Calu3 (cell line): Measurements from ENCODE around the gene CHTF8. TPM values are rescaled to one million over a fixed set of nuclear protein-coding genes. Genes with fewer than 3 reads are reported as not detected.
A peak's percentile ranks its signal among the peaks of the same experiment; 100 is the strongest.

Experiments used
- BruUV-seq: library from RNA; stranded (reverse); fragments of 400-500 nt; replicated peaks from 2 replicates; lab custom pipeline; 2021; lab: Mats Ljungman, UMichigan
- CTCF ChIA-PET: fragments of 300-600 bp; sonication (Branson Sonifier 250); formaldehyde crosslinking; loops from one replicate; lab custom pipeline; 2022; ENCODE audit warnings: antibody characterized with exemption; lab: Charles Lee
- DNase-seq: peaks from one replicate; pipeline ENCODE4 v3.0.0; 2022
- H3K27ac Mint-ChIP-seq: one replicate; pipeline ENCODE4 v1.8.0; 2022; ENCODE audit warnings: mixed read lengths; ENCODE audit not compliant: unreplicated experiment
- H3K27me3 Mint-ChIP-seq: one replicate; pipeline ENCODE4 v1.8.0; 2022; ENCODE audit warnings: mixed read lengths; ENCODE audit not compliant: unreplicated experiment
- H3K36me3 Mint-ChIP-seq: one replicate; pipeline ENCODE4 v1.8.0; 2022; ENCODE audit warnings: mild to moderate bottlenecking, moderate library complexity, mixed read lengths; ENCODE audit not compliant: insufficient read depth, unreplicated experiment
- H3K4me1 Mint-ChIP-seq: one replicate; pipeline ENCODE4 v1.8.0; 2022; ENCODE audit warnings: mild to moderate bottlenecking, low read depth, mixed read lengths; ENCODE audit not compliant: unreplicated experiment
- H3K4me3 Mint-ChIP-seq: one replicate; pipeline ENCODE4 v1.8.0; 2022; ENCODE audit warnings: mild to moderate bottlenecking, low read depth, moderate library complexity, mixed read lengths; ENCODE audit not compliant: unreplicated experiment
- H3K9me3 Mint-ChIP-seq: one replicate; pipeline ENCODE4 v1.8.0; 2022; ENCODE audit warnings: low read depth, mixed read lengths; ENCODE audit not compliant: unreplicated experiment
- intact Hi-C: fragments of 100-400 bp; cut with micrococcal nuclease; formaldehyde crosslinking; loops from one replicate; pipeline ENCODE4 v1.10.0; 2022; ENCODE audit not compliant: unreplicated experiment
- total RNA-seq: library from RNA; stranded (reverse); gene quantifications from 2 replicates; pipeline ENCODE4 v1.2.3, GENCODE V29; 2022
- TF ChIP-seq, protein P1 (sequence below): fragments of 200-600 bp; IDR thresholded peaks from one replicate; pipeline ENCODE4 v1.8.0; 2022; ENCODE audit warnings: antibody characterized with exemption; ENCODE audit not compliant: unreplicated experiment

Gene CHTF8
- total RNA-seq, 1 experiment from 2014 or later, result 146 TPM

DNA sequence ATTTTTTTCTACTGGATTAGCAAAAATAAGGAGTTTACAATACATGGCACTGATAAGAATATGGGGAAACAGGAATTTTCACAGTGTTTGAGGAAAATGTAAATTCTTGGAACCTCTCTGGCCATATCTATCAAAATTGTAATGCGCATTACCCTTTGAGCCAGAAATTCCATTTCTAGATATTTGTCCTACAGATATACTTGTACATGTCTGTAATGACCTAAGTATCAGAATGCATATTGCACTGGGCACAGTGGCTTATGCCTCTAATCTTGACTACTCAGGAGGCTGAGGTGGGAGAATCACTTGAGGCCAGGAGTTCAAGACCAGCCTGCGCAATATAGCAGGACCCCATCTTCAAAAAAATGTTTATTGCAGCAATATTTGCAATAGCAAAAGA lies 52.7 kb downstream of the CHTF8 start:
- no peaks in the 10 kb centered on the region for H3K9me3 Mint-ChIP-seq
- H3K27ac Mint-ChIP-seq, result no peak overlapping the region
- DNase-seq, result no peak
- intact Hi-C loops, result no loop called here
- H3K27me3 Mint-ChIP-seq, result no peaks in the 10 kb centered on the region
- peaks cover 5% of the 10 kb centered on the region for H3K36me3 Mint-ChIP-seq
- BruUV-seq, result no TSS peak
- H3K4me3 Mint-ChIP-seq, result no peak overlapping the region
- peaks cover 9% of the 10 kb centered on the region for H3K4me1 Mint-ChIP-seq
- CTCF ChIA-PET, result no interaction called here
- TF ChIP-seq, protein P1, sequence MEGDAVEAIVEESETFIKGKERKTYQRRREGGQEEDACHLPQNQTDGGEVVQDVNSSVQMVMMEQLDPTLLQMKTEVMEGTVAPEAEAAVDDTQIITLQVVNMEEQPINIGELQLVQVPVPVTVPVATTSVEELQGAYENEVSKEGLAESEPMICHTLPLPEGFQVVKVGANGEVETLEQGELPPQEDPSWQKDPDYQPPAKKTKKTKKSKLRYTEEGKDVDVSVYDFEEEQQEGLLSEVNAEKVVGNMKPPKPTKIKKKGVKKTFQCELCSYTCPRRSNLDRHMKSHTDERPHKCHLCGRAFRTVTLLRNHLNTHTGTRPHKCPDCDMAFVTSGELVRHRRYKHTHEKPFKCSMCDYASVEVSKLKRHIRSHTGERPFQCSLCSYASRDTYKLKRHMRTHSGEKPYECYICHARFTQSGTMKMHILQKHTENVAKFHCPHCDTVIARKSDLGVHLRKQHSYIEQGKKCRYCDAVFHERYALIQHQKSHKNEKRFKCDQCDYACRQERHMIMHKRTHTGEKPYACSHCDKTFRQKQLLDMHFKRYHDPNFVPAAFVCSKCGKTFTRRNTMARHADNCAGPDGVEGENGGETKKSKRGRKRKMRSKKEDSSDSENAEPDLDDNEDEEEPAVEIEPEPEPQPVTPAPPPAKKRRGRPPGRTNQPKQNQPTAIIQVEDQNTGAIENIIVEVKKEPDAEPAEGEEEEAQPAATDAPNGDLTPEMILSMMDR, result no peak

DNA sequence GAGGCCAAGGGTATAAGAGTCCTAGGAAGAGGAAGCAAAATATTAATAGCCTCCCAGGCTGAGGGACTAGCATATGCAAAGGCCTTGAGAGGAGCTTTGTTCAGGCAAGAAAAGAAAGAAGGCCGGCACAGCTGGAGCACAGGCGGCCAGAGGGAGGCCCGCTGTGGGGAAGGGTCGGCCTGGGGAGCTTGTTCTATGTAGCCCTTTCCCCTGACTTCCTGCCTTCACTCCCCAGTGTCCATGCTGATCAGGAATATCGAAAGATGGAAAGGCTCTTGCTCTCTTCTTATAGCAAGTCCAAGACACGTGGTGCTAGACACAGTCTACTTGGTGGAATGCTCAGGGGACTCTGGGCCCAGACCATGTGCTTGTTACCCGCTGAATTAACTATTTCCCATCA lies 54.3 kb downstream of the CHTF8 start:
- Mint-ChIP-seq H3K36me3 (peaks cover 12% of the 10 kb centered on the region), H3K27me3 (no peaks in the 10 kb centered on the region), H3K4me1 (peaks cover 24% of the 10 kb centered on the region), H3K27ac (no peak overlapping the region), H3K9me3 (no peaks in the 10 kb centered on the region), H3K4me3 (no peak overlapping the region)
- intact Hi-C loops, result no loop called here
- TF ChIP-seq, protein P1, result no peak
- no peak for DNase-seq
- CTCF ChIA-PET, result no interaction called here
- BruUV-seq, result no TSS peak

DNA sequence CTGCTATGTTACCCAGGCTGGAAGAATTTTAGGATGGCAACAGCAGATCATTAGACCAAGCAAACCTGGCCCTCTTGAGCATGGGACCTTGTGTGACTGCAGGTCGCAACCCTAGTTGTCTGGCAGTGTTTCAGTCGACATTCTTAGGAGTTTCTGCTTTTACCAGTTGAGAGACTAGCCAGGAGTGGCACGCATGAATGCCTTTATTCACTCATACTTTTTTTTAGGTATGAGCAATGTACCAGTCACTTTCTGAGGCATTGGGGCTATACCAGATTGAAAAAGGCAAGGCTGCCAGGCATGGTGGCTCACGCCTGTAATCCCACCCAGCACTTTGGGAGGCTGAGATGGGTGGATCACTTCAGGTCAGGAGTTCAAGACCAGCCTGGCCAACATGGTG lies 55.1 kb downstream of the CHTF8 start:
- DNase-seq, result no peak
- Mint-ChIP-seq H3K4me3 (no peak overlapping the region), H3K36me3 (peaks cover 13% of the 10 kb centered on the region), H3K9me3 (no peaks in the 10 kb centered on the region), H3K4me1 (peaks cover 32% of the 10 kb centered on the region), H3K27me3 (no peaks in the 10 kb centered on the region), H3K27ac (no peak overlapping the region)
- TF ChIP-seq, protein P1, result no peak
- intact Hi-C loops, result no loop called here
- BruUV-seq, result no TSS peak
- CTCF ChIA-PET, result no interaction called here

DNA sequence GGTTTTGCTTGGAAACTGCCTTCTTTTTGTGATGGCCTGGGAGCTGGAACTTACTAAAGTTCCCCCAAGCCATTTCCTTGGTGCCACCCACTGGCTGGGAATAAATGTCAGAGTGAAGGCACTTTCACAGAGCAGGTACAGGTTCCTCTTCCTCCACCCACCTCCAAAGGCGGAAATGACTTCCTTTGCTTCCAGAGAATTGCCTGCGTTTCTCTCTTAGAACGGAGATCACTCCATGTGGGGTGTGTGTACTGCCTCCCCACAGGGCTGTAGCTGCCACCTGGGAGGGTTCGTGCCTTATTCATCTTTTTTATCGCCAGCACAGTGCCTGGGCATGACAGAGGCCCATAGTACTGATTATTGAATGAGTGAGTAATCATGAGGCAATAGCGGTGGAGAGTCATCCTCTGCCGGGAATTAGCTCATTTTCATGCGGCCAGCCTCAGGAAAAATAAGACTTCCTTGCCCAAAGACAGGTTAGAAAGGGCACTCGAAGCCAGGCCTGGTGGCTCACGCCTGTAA lies 59.1 kb downstream of the CHTF8 start:
- intact Hi-C loops, result loop anchor here (1.0 kb wide), 1 partner anchor 80 kb away; no protein-coding TSS in a partner anchor
- no TSS peak for BruUV-seq
- H3K27me3 Mint-ChIP-seq, result no peaks in the 10 kb centered on the region
- H3K4me1 Mint-ChIP-seq, result peaks cover 39% of the 10 kb centered on the region
- CTCF ChIA-PET, result interaction anchor here (0.6 to 1.7 kb wide), 7 partner anchors 9 to 79 kb away, joined by 3 to 9 read pairs (median 6); partner anchors contain the start of gene HAS3
- peak; percentile 76 for DNase-seq
- H3K9me3 Mint-ChIP-seq, result no peaks in the 10 kb centered on the region
- TF ChIP-seq, protein P1, result no peak
- peak overlapping the region; percentile 81 for H3K27ac Mint-ChIP-seq
- peak overlapping the region; percentile 26 for H3K4me3 Mint-ChIP-seq
- peaks cover 13% of the 10 kb centered on the region for H3K36me3 Mint-ChIP-seq
